ENCODE measurements around the gene REV1. TPM values are rescaled to one million over a fixed set of nuclear protein-coding genes. Genes with fewer than 3 reads are reported as not detected.

Gene REV1
- total and polyA plus RNA-seq, 2 of the 4 experiments (the other 2 are of a cell fraction) = 13.4 to 30.1 TPM

DNA sequence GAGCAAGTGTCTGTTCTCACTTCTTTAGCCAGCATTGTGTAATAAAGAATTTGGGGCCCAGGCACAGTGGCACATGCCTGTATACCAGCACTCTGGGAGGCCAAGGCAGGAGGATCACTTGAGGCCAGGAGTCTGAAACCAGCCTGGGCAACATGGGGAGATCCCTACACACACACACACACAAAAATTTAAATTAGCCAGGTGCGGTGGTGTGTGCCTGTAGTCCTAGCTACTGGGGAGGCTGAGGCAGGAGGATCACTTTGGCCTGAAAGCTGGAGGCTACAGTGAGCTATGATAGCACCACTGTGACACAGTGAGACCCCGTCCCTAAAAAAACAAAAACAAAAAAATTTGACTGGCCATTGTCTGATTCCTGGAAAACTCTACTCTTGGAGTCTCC is 8.3 kb downstream of the REV1 start:
- no peak overlapping the region for H3K4me3 ChIP-seq (ENCODE audit: insufficient read depth, low read depth, low read length)
- no peak for ATAC-seq (ENCODE audit: low read depth)
- no peak overlapping the region for H3K27ac ChIP-seq (ENCODE audit: insufficient read depth, low read length)
- H2BK5ac ChIP-seq (ENCODE audit: low read depth, low read length, poor library complexity, severe bottlenecking) = no peak overlapping the region
- no peak overlapping the region for H3K9ac ChIP-seq (ENCODE audit: low read depth, low read length)
- no peak overlapping the region for H2AFZ ChIP-seq (replicated peaks; ENCODE audit: low read length, poor library complexity)
- H3K56ac ChIP-seq (ENCODE audit: extremely low read depth, insufficient read depth, low read length) = no peak overlapping the region
- H3K9me3 ChIP-seq (ENCODE audit: control insufficient read depth, insufficient read depth, low read length) = no peaks in the 10 kb centered on the region
- DNase-seq = no peak
- H3K36me3 ChIP-seq (ENCODE audit: control insufficient read depth, insufficient read depth, low read length) = no peaks in the 10 kb centered on the region
- no peak overlapping the region for H3K4ac ChIP-seq (ENCODE audit: low read depth, low read length)
- H2AK9ac ChIP-seq (replicated peaks; ENCODE audit: low read depth, low read length, poor library complexity) = no peak overlapping the region
- peaks cover 49% of the 10 kb centered on the region for H4K20me1 ChIP-seq (ENCODE audit: insufficient read depth, low read length)
- no peak overlapping the region for H3K18ac ChIP-seq (ENCODE audit: low read depth, low read length)
- WGBS, 2 experiments (ENCODE audit: extremely low coverage in 2 of 2, insufficient read length in 1 of 2) = no CpG with 5 or more reads among the region's 2 CpGs
- no TSS peak for BruUV-seq (replicated peaks)
- intact Hi-C loops (cut with micrococcal nuclease) (no loop called here), dilution Hi-C loops (cut with HindIII; ENCODE audit: low sequenced_read_pairs, unreplicated experiment) (no loop called here), in situ Hi-C loops (cut with MboI; ENCODE audit: low sequenced_read_pairs) (no loop called here)
- H2BK120ac ChIP-seq (ENCODE audit: low read depth, low read length) = no peak overlapping the region
- peaks cover 34 to 60% of the 10 kb centered on the region in 2 experiments for H3K79me1 ChIP-seq (ENCODE audit: low read depth in 1 of 2, low read length in 2 of 2)
- ChIA-PET CTCF (no interaction called here), POLR2A (ENCODE audit: unreplicated experiment) (no interaction called here)
- no peaks in the 10 kb centered on the region for H3K27me3 ChIP-seq (ENCODE audit: control insufficient read depth, insufficient read depth, low read length)
- H3K14ac ChIP-seq (replicated peaks; ENCODE audit: low read depth, low read length) = no peak overlapping the region
- no peak overlapping the region for H3K23ac ChIP-seq (ENCODE audit: low read depth, low read length)
- no peaks in the 10 kb centered on the region for H3K4me1 ChIP-seq (ENCODE audit: control insufficient read depth, insufficient read depth, low read length)
- H3K9me1 ChIP-seq (ENCODE audit: insufficient read depth, low read length) = peaks cover 15% of the 10 kb centered on the region
- H4K8ac ChIP-seq (ENCODE audit: low read depth in 2 of 2, low read length in 2 of 2) = no peak overlapping the region
- H2BK15ac ChIP-seq (ENCODE audit: low read depth, low read length) = no peak overlapping the region
- no peak overlapping the region for H2AK5ac ChIP-seq (ENCODE audit: low read depth, low read length)
- H2BK20ac ChIP-seq (ENCODE audit: low read depth, low read length) = no peak overlapping the region
- H4K91ac ChIP-seq (ENCODE audit: insufficient read depth, low read depth, low read length) = no peak overlapping the region
- H3K4me2 ChIP-seq (ENCODE audit: low read depth, low read length) = no peak overlapping the region
- TF ChIP-seq SMC3 (IDR thresholded peaks at IDR 0.05; ENCODE audit: low read depth, low read length) (no peak), MAZ (IDR thresholded peaks at IDR 0.05; ENCODE audit: borderline replicate concordance, low read depth, low read length) (no peak), NFE2L2 (IDR thresholded peaks at IDR 0.05; ENCODE audit: low read depth, low read length) (no peak), FOS (IDR thresholded peaks at IDR 0.05; ENCODE audit: low read depth, low read length) (no peak), RCOR1 (IDR thresholded peaks at IDR 0.05; ENCODE audit: insufficient replicate concordance, low read length) (no peak), BHLHE40 (IDR thresholded peaks at IDR 0.05; ENCODE audit: low read depth, low read length) (no peak), MAFK (IDR thresholded peaks at IDR 0.05; ENCODE audit: low read depth, low read length) (no peak), MXI1 (IDR thresholded peaks at IDR 0.05; ENCODE audit: borderline replicate concordance, low read depth, low read length) (no peak), CHD1 (IDR thresholded peaks at IDR 0.05; ENCODE audit: low read depth, low read length) (no peak), RFX5 (IDR thresholded peaks at IDR 0.05; ENCODE audit: low read depth, low read length) (no peak), POLR2A (IDR thresholded peaks at IDR 0.05; ENCODE audit: low read depth, low read length) (no peak), CEBPB (IDR thresholded peaks at IDR 0.05; ENCODE audit: low read depth, low read length) (no peak)
- TF ChIP-seq, protein P1, sequence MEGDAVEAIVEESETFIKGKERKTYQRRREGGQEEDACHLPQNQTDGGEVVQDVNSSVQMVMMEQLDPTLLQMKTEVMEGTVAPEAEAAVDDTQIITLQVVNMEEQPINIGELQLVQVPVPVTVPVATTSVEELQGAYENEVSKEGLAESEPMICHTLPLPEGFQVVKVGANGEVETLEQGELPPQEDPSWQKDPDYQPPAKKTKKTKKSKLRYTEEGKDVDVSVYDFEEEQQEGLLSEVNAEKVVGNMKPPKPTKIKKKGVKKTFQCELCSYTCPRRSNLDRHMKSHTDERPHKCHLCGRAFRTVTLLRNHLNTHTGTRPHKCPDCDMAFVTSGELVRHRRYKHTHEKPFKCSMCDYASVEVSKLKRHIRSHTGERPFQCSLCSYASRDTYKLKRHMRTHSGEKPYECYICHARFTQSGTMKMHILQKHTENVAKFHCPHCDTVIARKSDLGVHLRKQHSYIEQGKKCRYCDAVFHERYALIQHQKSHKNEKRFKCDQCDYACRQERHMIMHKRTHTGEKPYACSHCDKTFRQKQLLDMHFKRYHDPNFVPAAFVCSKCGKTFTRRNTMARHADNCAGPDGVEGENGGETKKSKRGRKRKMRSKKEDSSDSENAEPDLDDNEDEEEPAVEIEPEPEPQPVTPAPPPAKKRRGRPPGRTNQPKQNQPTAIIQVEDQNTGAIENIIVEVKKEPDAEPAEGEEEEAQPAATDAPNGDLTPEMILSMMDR (conservative IDR thresholded peaks at IDR 0.05; ENCODE audit: low read depth, low read length) = no peak
- TF ChIP-seq, protein P2, sequence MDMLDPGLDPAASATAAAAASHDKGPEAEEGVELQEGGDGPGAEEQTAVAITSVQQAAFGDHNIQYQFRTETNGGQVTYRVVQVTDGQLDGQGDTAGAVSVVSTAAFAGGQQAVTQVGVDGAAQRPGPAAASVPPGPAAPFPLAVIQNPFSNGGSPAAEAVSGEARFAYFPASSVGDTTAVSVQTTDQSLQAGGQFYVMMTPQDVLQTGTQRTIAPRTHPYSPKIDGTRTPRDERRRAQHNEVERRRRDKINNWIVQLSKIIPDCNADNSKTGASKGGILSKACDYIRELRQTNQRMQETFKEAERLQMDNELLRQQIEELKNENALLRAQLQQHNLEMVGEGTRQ (IDR thresholded peaks at IDR 0.05; ENCODE audit: low read depth, low read length) = no peak
- H4K5ac ChIP-seq (ENCODE audit: low read depth, low read length) = no peak overlapping the region
